Liver (tissue), 9 donors: Measurements from ENCODE around the gene PKNOX1. TPM values are rescaled to one million over a fixed set of nuclear protein-coding genes. Genes with fewer than 3 reads are reported as not detected.

Experiments
- DNase-seq: peaks from one replicate; pipeline ENCODE4 v3.0.0-alpha.2; 2017; ENCODE audit warnings: low spot score
- H3K27ac ChIP-seq, 2 donors: one replicate each; pipeline ENCODE4 v1.7.0; 2013; ENCODE audit warnings: inconsistent platforms in 2 of 2, low read length in 2 of 2, control low read depth in 1 of 2, low read depth in 1 of 2, mild to moderate bottlenecking in 1 of 2
- H3K27me3 ChIP-seq, 4 donors: one replicate each; pipeline versions ENCODE4 v1.6.1 to v1.7.0; 2013; ENCODE audit warnings: low read length in 3 of 4, inconsistent platforms in 1 of 4, mild to moderate bottlenecking in 1 of 4, moderate library complexity in 1 of 4; ENCODE audit not compliant: control insufficient read depth in 4 of 4, insufficient read depth in 4 of 4
- H3K36me3 ChIP-seq, 4 donors: one replicate each; pipeline versions ENCODE4 v1.6.1 to v1.7.0; 2013; ENCODE audit warnings: low read length in 3 of 4, mild to moderate bottlenecking in 3 of 4, low read depth in 1 of 4, moderate library complexity in 1 of 4; ENCODE audit not compliant: control insufficient read depth in 4 of 4, insufficient read depth in 3 of 4
- H3K4me1 ChIP-seq, 4 donors: one replicate each; pipeline versions ENCODE4 v1.6.1 to v1.7.0; 2013; ENCODE audit warnings: low read length in 3 of 4, mild to moderate bottlenecking in 3 of 4, moderate library complexity in 1 of 4; ENCODE audit not compliant: control insufficient read depth in 4 of 4, insufficient read depth in 4 of 4
- H3K4me3 ChIP-seq, 3 donors: one replicate each; pipeline versions ENCODE4 v1.6.1 to v1.7.0; 2013; ENCODE audit warnings: low read length in 3 of 3, control low read depth in 1 of 3, low read depth in 1 of 3, mild to moderate bottlenecking in 1 of 3
- H3K9ac ChIP-seq, 2 donors: one replicate each; pipeline ENCODE4 v1.7.0; 2013; ENCODE audit warnings: low read length in 2 of 2, mild to moderate bottlenecking in 2 of 2, moderate library complexity in 2 of 2, control low read depth in 1 of 2, low read depth in 1 of 2
- H3K9me3 ChIP-seq, 4 donors: one replicate each; pipeline versions ENCODE4 v1.6.1 to v1.7.0; 2013; ENCODE audit warnings: low read length in 3 of 4; ENCODE audit not compliant: control insufficient read depth in 4 of 4
- EGR1 ChIP-seq, 2 donors: IDR thresholded peaks; 2 replicates each; pipeline ENCODE4 v1.6.1; 2016 to 2018; ENCODE audit warnings: antibody characterized with exemption in 2 of 2, low read depth in 2 of 2
- FOXA2 ChIP-seq: IDR thresholded peaks from 2 replicates; pipeline ENCODE4 v1.6.1; 2016; ENCODE audit warnings: antibody characterized with exemption
- GABPA ChIP-seq, 2 donors: IDR thresholded peaks in 1 of 2; conservative IDR thresholded peaks in 1 of 2; 2 replicates each; pipeline ENCODE4 v1.6.1; 2016; ENCODE audit warnings: antibody characterized with exemption in 2 of 2, mild to moderate bottlenecking in 1 of 2, moderate library complexity in 1 of 2
- HNF4A ChIP-seq, 2 donors: conservative IDR thresholded peaks; 2 replicates each; pipeline ENCODE4 v1.6.1; 2016; ENCODE audit warnings: antibody characterized with exemption in 2 of 2, mild to moderate bottlenecking in 2 of 2
- HNF4G ChIP-seq: IDR thresholded peaks from 2 replicates; pipeline ENCODE4 v1.6.1; 2016; ENCODE audit warnings: antibody characterized with exemption
- RAD21 ChIP-seq, 2 donors: IDR thresholded peaks; 2 replicates each; pipeline ENCODE4 v1.6.1; 2016; ENCODE audit warnings: antibody characterized with exemption in 2 of 2, mild to moderate bottlenecking in 2 of 2
- REST ChIP-seq: IDR thresholded peaks from 2 replicates; pipeline ENCODE4 v1.6.1; 2016; ENCODE audit warnings: antibody characterized with exemption, mild to moderate bottlenecking
- TAF1 ChIP-seq: conservative IDR thresholded peaks from 2 replicates; pipeline ENCODE4 v1.6.1; 2016; ENCODE audit warnings: antibody characterized with exemption, mild to moderate bottlenecking
- YY1 ChIP-seq: IDR thresholded peaks from 2 replicates; pipeline ENCODE4 v1.6.1; 2016; ENCODE audit warnings: antibody characterized with exemption, mild to moderate bottlenecking
- WGBS: extraction: QIAGEN DNeasy Blood & Tissue Kit; methylation state at CpG from one replicate; pipeline ENCODE4 v1.1.7; 2013; 5-methylcytosine and 5-hydroxymethylcytosine counted together
- polyA plus RNA-seq, 2 donors: library from polyadenylated mRNA; stranded (reverse) in 1 of 2; unstranded in 1 of 2; fragments of 200-250 nt in 1 of 2; fragments of >200 nt in 1 of 2; fragmentation: Nextera tagmentation in 1 of 2; extraction: Ambion mirVana in 1 of 2; gene quantifications; one replicate each; pipeline versions ENCODE4 v1.2.1 to v1.2.3, GENCODE V29; 2013 to 2015
- total RNA-seq, 2 donors: library from RNA; depleted of rRNA; stranded (reverse); fragments of >200 nt; gene quantifications; one replicate each; pipeline ENCODE4 v1.2.3, GENCODE V29; 2014
- TF ChIP-seq, protein P1 (sequence below): IDR thresholded peaks from 2 replicates; pipeline ENCODE4 v1.6.1; 2016; ENCODE audit warnings: antibody characterized with exemption
- TF ChIP-seq, protein P2 (sequence below): IDR thresholded peaks from 2 replicates; pipeline ENCODE4 v1.6.1; 2016; ENCODE audit warnings: antibody characterized with exemption
- TF ChIP-seq, protein P3 (sequence below): fragments of 150-350 bp; IDR thresholded peaks from 2 replicates; pipeline ENCODE4 v1.5.1; 2017; ENCODE audit warnings: improper control_type of control experiment, low read depth, low read length; ENCODE audit not compliant: missing input control
- TF ChIP-seq, protein P4 (sequence below): IDR thresholded peaks from 2 replicates; pipeline ENCODE4 v1.6.1; 2016; ENCODE audit warnings: antibody characterized with exemption
- donor health status: healthy.
- donor health status: healthy.
- donor health status: healthy.
- donor health status: healthy.
- donor health status: healthy.

PKNOX1 gene
- total and polyA plus RNA-seq, 4 donors: 2.8 to 10.3 (median 8.0) TPM

GRCh38 chr21:42980312-42981213 is 6.2 kb downstream of the PKNOX1 start (continued):
- TF ChIP-seq REST: no peak

DNA sequence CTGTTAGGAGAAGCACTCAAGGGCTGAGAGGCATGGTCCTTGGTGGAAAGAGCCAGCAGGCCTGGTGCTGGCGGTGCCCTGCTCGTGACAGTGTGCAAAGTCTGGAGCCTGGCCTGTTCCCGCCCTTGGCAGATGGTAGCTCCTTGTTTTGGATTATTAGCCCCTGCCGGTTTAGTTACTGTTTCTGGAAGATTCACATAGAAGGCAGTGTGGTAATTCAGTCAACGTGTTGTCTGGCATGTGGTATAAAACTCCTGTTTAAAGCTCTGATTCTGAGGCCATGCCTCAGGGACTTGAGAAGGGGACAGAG is 6.8 kb downstream of the PKNOX1 start:
- DNase-seq: no peak
- TF ChIP-seq, protein P1, sequence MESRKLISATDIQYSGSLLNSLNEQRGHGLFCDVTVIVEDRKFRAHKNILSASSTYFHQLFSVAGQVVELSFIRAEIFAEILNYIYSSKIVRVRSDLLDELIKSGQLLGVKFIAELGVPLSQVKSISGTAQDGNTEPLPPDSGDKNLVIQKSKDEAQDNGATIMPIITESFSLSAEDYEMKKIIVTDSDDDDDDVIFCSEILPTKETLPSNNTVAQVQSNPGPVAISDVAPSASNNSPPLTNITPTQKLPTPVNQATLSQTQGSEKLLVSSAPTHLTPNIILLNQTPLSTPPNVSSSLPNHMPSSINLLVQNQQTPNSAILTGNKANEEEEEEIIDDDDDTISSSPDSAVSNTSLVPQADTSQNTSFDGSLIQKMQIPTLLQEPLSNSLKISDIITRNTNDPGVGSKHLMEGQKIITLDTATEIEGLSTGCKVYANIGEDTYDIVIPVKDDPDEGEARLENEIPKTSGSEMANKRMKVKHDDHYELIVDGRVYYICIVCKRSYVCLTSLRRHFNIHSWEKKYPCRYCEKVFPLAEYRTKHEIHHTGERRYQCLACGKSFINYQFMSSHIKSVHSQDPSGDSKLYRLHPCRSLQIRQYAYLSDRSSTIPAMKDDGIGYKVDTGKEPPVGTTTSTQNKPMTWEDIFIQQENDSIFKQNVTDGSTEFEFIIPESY: no peak
- TF ChIP-seq GABPA (IDR thresholded peaks at IDR 0.05 in 1 of 2, conservative IDR thresholded peaks at IDR 0.05 in 1 of 2) (no peak), TAF1 (no peak), FOXA2 (no peak), HNF4A (conservative IDR thresholded peaks at IDR 0.05) (no peak), EGR1 (IDR thresholded peaks at IDR 0.05; ENCODE audit: low read depth in 2 of 2) (no peak), HNF4G (no peak), RAD21 (IDR thresholded peaks at IDR 0.05) (no peak), YY1 (no peak)
- TF ChIP-seq, protein P2, sequence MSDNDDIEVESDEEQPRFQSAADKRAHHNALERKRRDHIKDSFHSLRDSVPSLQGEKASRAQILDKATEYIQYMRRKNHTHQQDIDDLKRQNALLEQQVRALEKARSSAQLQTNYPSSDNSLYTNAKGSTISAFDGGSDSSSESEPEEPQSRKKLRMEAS: no peak
- TF ChIP-seq, protein P3, sequence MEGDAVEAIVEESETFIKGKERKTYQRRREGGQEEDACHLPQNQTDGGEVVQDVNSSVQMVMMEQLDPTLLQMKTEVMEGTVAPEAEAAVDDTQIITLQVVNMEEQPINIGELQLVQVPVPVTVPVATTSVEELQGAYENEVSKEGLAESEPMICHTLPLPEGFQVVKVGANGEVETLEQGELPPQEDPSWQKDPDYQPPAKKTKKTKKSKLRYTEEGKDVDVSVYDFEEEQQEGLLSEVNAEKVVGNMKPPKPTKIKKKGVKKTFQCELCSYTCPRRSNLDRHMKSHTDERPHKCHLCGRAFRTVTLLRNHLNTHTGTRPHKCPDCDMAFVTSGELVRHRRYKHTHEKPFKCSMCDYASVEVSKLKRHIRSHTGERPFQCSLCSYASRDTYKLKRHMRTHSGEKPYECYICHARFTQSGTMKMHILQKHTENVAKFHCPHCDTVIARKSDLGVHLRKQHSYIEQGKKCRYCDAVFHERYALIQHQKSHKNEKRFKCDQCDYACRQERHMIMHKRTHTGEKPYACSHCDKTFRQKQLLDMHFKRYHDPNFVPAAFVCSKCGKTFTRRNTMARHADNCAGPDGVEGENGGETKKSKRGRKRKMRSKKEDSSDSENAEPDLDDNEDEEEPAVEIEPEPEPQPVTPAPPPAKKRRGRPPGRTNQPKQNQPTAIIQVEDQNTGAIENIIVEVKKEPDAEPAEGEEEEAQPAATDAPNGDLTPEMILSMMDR: no peak
- TF ChIP-seq, protein P4, sequence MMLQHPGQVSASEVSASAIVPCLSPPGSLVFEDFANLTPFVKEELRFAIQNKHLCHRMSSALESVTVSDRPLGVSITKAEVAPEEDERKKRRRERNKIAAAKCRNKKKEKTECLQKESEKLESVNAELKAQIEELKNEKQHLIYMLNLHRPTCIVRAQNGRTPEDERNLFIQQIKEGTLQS: no peak
- Histone ChIP-seq H3K36me3 (peaks cover 0 to 3% (median 0%) of the 10 kb centered on the region in 4 donors), H3K27me3 (no peaks in the 10 kb centered on the region), H3K4me3 (no peak overlapping the region), H3K9me3 (no peaks in the 10 kb centered on the region), H3K4me1 (peaks cover 0 to 6% (median 3%) of the 10 kb centered on the region in 4 donors), H3K27ac (no peak overlapping the region), H3K9ac (no peak overlapping the region)
- 93% methylated on average over 5 of the region's 5 CpGs for whole genome bisulfite sequencing
